PC-3 (cell line): ENCODE data around the gene SLC15A4.

Experiments used
- EZH2 ChIP-seq: fragments of 300-600 bp; sonication (generic); IDR thresholded peaks from one replicate; pipeline ENCODE4 v1.6.1; 2017; ENCODE audit warnings: antibody characterized with exemption, mild to moderate bottlenecking, low read length; ENCODE audit not compliant: unreplicated experiment
- TF ChIP-seq, protein P1 (sequence below): fragments of 300-600 bp; sonication (generic); conservative IDR thresholded peaks from 2 replicates; pipeline ENCODE4 v1.5.1; 2017; ENCODE audit warnings: antibody characterized with exemption, low read depth, mild to moderate bottlenecking, low read length

DNA sequence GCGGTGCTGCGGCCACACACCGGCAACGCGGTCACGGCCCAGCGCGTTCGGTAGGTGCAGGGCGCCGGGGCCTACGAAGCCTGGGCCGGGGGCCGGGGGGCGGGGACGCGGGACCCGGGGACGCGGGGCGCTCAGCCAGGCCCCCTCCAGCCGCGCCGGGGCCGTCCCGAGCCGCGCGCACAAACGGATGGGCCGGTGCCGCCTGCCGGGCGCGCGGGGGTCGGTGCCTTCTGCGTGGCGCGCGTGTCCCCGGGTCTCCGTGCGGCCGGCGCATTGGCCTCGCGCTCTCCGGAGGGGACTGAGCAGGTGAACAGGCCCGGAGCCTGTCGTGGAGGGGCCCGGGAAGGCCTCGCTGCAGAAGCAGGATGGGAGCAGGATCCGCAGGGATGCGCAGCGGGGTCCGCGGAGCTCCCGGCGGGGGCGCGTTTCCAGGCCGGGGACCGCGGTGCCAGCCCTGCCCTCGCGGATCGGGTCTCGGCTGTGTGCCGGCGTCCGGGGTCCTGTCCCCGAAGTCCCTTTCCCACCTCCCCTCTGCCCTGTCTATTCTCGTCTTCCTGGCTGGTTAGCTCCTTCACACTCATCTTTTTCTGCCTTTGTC is 29.9 kb upstream of the SLC15A4 start:
- TF ChIP-seq, protein P1, sequence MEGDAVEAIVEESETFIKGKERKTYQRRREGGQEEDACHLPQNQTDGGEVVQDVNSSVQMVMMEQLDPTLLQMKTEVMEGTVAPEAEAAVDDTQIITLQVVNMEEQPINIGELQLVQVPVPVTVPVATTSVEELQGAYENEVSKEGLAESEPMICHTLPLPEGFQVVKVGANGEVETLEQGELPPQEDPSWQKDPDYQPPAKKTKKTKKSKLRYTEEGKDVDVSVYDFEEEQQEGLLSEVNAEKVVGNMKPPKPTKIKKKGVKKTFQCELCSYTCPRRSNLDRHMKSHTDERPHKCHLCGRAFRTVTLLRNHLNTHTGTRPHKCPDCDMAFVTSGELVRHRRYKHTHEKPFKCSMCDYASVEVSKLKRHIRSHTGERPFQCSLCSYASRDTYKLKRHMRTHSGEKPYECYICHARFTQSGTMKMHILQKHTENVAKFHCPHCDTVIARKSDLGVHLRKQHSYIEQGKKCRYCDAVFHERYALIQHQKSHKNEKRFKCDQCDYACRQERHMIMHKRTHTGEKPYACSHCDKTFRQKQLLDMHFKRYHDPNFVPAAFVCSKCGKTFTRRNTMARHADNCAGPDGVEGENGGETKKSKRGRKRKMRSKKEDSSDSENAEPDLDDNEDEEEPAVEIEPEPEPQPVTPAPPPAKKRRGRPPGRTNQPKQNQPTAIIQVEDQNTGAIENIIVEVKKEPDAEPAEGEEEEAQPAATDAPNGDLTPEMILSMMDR, result no peak
- no peak for TF ChIP-seq EZH2
